ENCODE data around the gene PTPRT.

PTPRT gene

DNA sequence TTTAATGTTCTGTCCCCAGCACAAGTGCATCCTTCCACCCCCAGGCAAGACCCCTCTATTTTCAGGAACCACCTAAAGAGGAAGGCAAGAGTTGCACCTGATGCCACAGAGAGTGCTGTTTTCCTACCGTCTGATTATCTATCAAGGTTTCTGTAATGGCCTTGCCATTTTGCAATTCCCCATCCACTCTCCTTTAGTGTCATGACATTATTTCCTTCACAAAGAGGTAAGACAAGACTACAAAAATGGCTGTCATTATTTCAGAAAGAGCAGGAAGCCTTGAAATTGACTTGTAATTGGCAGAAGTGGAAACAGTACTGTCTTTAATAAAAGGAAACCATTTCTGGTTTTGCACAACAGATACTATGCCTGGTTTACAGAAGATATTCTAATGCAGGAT lies 426.7 kb downstream of the PTPRT start:
- no peak overlapping the region for H3K27ac ChIP-seq (ENCODE audit: insufficient read depth, low read depth, low read length, poor library complexity, severe bottlenecking)
- no peaks in the 10 kb centered on the region for H3K4me1 ChIP-seq (ENCODE audit: control insufficient read depth, insufficient read depth, low read length)
- H3K36me3 ChIP-seq (ENCODE audit: control insufficient read depth, insufficient read depth, low read length) = no peaks in the 10 kb centered on the region
- WGBS, 2 experiments = 95% methylated on average over 1 of the region's 1 CpG
- no peaks in the 10 kb centered on the region for H3K27me3 ChIP-seq (ENCODE audit: control insufficient read depth, insufficient read depth, low read length, poor library complexity, severe bottlenecking)
- no peaks in the 10 kb centered on the region for H3K9me3 ChIP-seq (ENCODE audit: control insufficient read depth, low read length)
- H3K4me3 ChIP-seq (ENCODE audit: insufficient read depth, low read depth, low read length) = no peak overlapping the region

DNA sequence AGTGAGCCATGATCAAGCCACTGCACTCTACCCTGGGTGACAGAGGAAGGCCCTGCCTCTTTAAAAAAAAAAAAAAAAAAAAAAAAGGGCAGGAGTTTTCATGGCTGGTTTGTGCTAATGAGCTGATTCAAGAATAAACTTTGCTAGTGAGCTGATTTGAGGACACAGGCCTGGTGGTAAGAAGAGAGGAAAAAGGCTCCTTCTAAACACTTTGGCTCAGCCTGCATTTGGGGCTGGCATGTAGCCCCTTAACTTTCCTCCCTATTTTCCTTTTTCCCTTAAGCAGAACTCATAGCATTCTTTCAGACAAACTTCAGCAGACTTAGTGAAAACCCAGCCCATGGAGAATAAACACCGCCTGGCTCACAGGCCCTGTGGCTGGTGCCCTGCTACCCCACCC lies 432.7 kb downstream of the PTPRT start:
- Histone ChIP-seq H3K27ac (ENCODE audit: insufficient read depth, low read depth, low read length, poor library complexity, severe bottlenecking) (no peak overlapping the region), H3K9me3 (ENCODE audit: control insufficient read depth, low read length) (no peaks in the 10 kb centered on the region), H3K27me3 (ENCODE audit: control insufficient read depth, insufficient read depth, low read length, poor library complexity, severe bottlenecking) (no peaks in the 10 kb centered on the region), H3K4me1 (ENCODE audit: control insufficient read depth, insufficient read depth, low read length) (no peaks in the 10 kb centered on the region), H3K4me3 (ENCODE audit: insufficient read depth, low read depth, low read length) (no peak overlapping the region), H3K36me3 (ENCODE audit: control insufficient read depth, insufficient read depth, low read length) (no peaks in the 10 kb centered on the region)
- WGBS, 2 experiments = 96 to 100% methylated on average over 1 of the region's 1 CpG

DNA sequence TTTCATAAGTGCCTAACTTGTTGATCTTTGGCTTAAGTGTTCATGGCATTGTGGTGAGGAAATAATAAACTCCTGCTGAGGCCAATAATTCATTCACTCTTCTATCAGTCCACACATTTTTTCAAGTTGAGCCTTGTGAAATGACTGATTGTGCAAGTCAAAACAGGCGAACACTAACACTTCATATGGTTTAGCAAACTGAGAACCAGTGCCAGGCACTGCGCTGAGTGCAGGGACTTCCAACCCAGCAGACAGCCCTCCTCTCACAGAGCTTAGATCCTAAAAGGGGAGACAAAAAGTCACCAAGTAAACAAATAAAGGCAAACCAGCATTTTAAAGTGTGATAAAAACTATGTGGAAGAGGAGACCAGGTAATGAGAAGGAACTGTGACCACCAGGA lies 435.0 kb downstream of the PTPRT start:
- no peaks in the 10 kb centered on the region for H3K36me3 ChIP-seq (ENCODE audit: control insufficient read depth, insufficient read depth, low read length)
- no peaks in the 10 kb centered on the region for H3K9me3 ChIP-seq (ENCODE audit: control insufficient read depth, low read length)
- 94 to 97% methylated on average over 2 of the region's 2 CpGs for whole genome bisulfite sequencing, 2 experiments
- H3K27ac ChIP-seq (ENCODE audit: insufficient read depth, low read depth, low read length, poor library complexity, severe bottlenecking) = no peak overlapping the region
- no peaks in the 10 kb centered on the region for H3K27me3 ChIP-seq (ENCODE audit: control insufficient read depth, insufficient read depth, low read length, poor library complexity, severe bottlenecking)
- no peaks in the 10 kb centered on the region for H3K4me1 ChIP-seq (ENCODE audit: control insufficient read depth, insufficient read depth, low read length)
- H3K4me3 ChIP-seq (ENCODE audit: insufficient read depth, low read depth, low read length) = no peak overlapping the region

DNA sequence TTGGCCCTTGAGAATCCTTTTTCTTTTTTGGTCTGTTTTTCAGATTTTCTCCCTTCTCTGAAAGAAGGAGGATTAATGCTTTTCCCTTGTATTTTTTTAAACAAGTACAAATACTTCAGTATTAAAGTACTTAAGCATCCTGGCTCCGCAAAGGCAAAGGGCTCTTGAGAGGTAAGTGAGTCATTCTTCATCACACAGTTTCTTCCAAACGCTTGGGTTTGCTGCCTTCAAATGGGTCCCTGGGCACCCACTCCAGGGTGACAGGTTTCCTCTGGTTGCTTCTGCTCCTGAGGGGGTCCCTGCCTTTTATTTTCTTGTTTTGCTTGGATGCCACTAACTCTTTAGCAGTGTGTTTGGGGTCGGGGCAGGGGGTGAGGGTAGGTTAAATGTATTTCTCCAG lies 437.1 kb downstream of the PTPRT start:
- no peak overlapping the region for H3K4me3 ChIP-seq (ENCODE audit: insufficient read depth, low read depth, low read length)
- H3K27ac ChIP-seq (ENCODE audit: insufficient read depth, low read depth, low read length, poor library complexity, severe bottlenecking) = no peak overlapping the region
- no peaks in the 10 kb centered on the region for H3K27me3 ChIP-seq (ENCODE audit: control insufficient read depth, insufficient read depth, low read length, poor library complexity, severe bottlenecking)
- H3K4me1 ChIP-seq (ENCODE audit: control insufficient read depth, insufficient read depth, low read length) = no peaks in the 10 kb centered on the region
- 87 to 90% methylated on average over 3 of the region's 3 CpGs for WGBS, 2 experiments
- no peaks in the 10 kb centered on the region for H3K9me3 ChIP-seq (ENCODE audit: control insufficient read depth, low read length)
- H3K36me3 ChIP-seq (ENCODE audit: control insufficient read depth, insufficient read depth, low read length) = no peaks in the 10 kb centered on the region

DNA sequence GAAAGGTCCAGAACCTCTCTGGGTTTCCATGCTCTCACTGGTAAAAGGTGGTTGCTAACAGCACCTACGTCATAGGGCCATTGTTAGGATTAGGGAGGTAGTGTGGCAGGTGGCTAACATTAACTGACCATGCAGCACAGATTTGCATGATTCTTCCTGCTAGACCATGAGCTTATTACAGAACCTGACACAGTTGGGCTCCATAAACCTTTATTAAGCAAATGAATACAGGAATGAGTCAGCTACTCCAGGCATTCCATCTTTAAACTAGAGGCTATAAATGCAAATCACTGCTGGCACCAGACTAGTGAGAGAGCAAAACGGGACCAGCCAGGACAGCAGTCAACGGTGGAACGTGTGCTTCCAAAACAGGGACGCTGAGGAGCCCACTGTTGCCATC lies 440.1 kb downstream of the PTPRT start:
- Histone ChIP-seq H3K27ac (ENCODE audit: insufficient read depth, low read depth, low read length, poor library complexity, severe bottlenecking) (no peak overlapping the region), H3K4me1 (ENCODE audit: control insufficient read depth, insufficient read depth, low read length) (no peaks in the 10 kb centered on the region), H3K9me3 (ENCODE audit: control insufficient read depth, low read length) (no peaks in the 10 kb centered on the region), H3K27me3 (ENCODE audit: control insufficient read depth, insufficient read depth, low read length, poor library complexity, severe bottlenecking) (no peaks in the 10 kb centered on the region), H3K4me3 (ENCODE audit: insufficient read depth, low read depth, low read length) (no peak overlapping the region), H3K36me3 (ENCODE audit: control insufficient read depth, insufficient read depth, low read length) (no peaks in the 10 kb centered on the region)
- WGBS, 2 experiments = 73 to 75% methylated on average over 5 of the region's 5 CpGs

DNA sequence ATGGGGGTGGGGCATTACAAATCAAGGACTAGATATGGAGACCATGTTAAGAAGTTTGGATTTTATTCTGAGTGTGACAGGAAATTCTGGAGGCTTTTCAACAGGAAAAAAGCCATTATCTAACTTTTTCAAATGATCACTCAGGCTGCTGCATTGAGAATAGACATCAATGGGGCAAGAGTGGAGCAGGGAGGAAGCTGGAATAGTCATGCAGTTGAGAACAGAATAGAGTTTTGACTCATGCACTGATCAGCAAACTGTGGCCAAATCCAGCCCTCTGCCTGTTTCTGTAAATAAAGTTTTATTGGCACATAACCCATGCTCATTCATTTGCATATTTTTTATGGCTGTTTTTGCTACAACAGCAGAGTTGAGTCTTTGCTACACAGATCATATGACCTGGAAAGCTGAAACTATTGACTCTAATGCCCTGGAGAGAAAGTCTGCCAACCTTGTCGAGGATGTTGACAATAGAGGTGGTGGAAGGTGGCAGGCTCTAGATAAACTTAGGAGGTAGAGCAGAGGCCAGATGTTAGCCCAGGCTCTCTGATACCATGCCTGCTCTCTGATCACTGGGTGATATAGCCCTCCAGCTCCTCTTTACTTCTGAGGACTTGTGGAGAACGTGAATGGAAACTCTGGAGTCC lies 441.8 kb downstream of the PTPRT start:
- no peaks in the 10 kb centered on the region for H3K27me3 ChIP-seq (ENCODE audit: control insufficient read depth, insufficient read depth, low read length, poor library complexity, severe bottlenecking)
- no peaks in the 10 kb centered on the region for H3K9me3 ChIP-seq (ENCODE audit: control insufficient read depth, low read length)
- H3K4me3 ChIP-seq (ENCODE audit: insufficient read depth, low read depth, low read length) = no peak overlapping the region
- H3K36me3 ChIP-seq (ENCODE audit: control insufficient read depth, insufficient read depth, low read length) = no peaks in the 10 kb centered on the region
- WGBS, 2 experiments = 93% methylated on average over 2 of the region's 2 CpGs
- no peak overlapping the region for H3K27ac ChIP-seq (ENCODE audit: insufficient read depth, low read depth, low read length, poor library complexity, severe bottlenecking)
- no peaks in the 10 kb centered on the region for H3K4me1 ChIP-seq (ENCODE audit: control insufficient read depth, insufficient read depth, low read length)

DNA sequence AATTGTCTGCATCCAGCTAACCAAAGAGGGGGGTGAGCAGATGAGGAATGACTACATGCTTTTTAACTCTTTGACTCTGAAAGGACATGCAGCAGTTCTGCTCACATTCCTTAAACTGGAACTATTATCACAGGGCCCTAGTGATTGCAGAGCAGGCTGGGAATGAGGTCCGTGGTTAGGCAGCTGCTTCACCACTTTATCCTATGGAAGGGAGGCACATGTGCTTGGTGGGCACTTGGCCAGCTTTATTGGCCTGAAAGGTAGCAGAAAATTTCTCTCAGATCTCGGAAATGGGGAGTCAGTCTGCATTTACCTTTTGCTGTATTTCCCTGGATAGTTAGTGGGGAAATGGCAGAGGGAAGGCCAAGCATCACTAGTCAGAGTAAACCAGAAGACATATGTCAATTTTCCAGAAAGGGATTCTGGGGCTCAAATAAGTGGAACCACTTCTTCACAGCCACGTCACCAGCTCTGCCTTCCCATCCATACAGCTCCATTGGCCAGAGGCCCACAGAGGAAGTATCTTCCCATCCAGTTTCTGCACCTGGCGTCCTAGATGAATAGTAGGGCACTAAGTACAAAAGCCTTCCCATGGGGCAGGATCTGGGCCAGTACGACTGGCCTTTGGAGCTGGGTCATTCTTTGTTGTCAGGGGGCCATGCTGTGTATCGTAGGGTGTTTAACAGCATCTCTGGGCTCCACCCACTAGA lies 444.8 kb downstream of the PTPRT start:
- Histone ChIP-seq H3K4me3 (ENCODE audit: insufficient read depth, low read depth, low read length) (no peak overlapping the region), H3K27me3 (ENCODE audit: control insufficient read depth, insufficient read depth, low read length, poor library complexity, severe bottlenecking) (no peaks in the 10 kb centered on the region), H3K27ac (ENCODE audit: insufficient read depth, low read depth, low read length, poor library complexity, severe bottlenecking) (no peak overlapping the region), H3K4me1 (ENCODE audit: control insufficient read depth, insufficient read depth, low read length) (no peaks in the 10 kb centered on the region), H3K9me3 (ENCODE audit: control insufficient read depth, low read length) (no peaks in the 10 kb centered on the region), H3K36me3 (ENCODE audit: control insufficient read depth, insufficient read depth, low read length) (no peaks in the 10 kb centered on the region)
- 88 to 91% methylated on average over 6 of the region's 6 CpGs for WGBS, 2 experiments

DNA sequence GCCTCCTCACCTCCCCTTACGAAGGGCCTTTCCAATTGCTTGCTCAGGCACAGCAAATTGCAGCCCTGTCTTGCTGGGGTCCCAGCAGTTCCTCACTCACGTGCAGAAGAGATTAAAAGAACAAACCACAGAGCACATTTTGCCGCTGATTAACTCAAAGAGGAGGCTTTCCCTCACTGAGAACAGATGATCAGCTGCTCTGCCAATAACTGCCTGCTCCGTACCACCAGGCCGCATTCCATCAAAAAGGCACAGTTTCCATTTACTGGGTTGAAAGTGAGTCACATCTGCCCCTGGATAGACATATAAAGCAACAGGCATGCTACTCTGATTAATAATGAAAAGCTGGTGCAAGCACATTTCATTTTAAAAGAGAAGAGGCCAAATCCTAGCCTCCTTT lies 446.8 kb downstream of the PTPRT start:
- WGBS, 2 experiments = 76 to 81% methylated on average over 5 of the region's 5 CpGs
- Histone ChIP-seq H3K27me3 (ENCODE audit: control insufficient read depth, insufficient read depth, low read length, poor library complexity, severe bottlenecking) (no peaks in the 10 kb centered on the region), H3K36me3 (ENCODE audit: control insufficient read depth, insufficient read depth, low read length) (no peaks in the 10 kb centered on the region), H3K4me1 (ENCODE audit: control insufficient read depth, insufficient read depth, low read length) (no peaks in the 10 kb centered on the region), H3K4me3 (ENCODE audit: insufficient read depth, low read depth, low read length) (no peak overlapping the region), H3K9me3 (ENCODE audit: control insufficient read depth, low read length) (no peaks in the 10 kb centered on the region), H3K27ac (ENCODE audit: insufficient read depth, low read depth, low read length, poor library complexity, severe bottlenecking) (no peak overlapping the region)

DNA sequence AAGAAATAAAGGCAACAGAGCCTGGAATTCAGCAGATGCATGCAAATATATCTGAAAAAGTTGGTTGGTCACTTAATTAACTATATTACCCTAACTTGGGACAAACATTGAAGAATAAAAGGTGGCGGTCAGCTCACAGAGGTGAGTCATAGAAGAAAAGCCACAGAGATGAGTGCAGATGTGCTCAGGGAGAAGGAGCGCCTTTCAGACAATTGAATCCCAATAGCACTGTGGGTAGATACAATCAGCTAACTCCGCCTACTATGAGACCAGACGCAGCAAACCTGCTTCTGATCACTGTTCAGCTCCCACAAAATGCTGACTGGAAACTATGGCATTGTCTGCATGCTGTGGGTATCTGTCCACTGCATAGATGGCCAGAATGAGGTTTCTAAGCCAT lies 447.8 kb downstream of the PTPRT start:
- H3K27ac ChIP-seq (ENCODE audit: insufficient read depth, low read depth, low read length, poor library complexity, severe bottlenecking) = no peak overlapping the region
- WGBS, 2 experiments = 93 to 95% methylated on average over 4 of the region's 4 CpGs
- H3K36me3 ChIP-seq (ENCODE audit: control insufficient read depth, insufficient read depth, low read length) = no peaks in the 10 kb centered on the region

DNA sequence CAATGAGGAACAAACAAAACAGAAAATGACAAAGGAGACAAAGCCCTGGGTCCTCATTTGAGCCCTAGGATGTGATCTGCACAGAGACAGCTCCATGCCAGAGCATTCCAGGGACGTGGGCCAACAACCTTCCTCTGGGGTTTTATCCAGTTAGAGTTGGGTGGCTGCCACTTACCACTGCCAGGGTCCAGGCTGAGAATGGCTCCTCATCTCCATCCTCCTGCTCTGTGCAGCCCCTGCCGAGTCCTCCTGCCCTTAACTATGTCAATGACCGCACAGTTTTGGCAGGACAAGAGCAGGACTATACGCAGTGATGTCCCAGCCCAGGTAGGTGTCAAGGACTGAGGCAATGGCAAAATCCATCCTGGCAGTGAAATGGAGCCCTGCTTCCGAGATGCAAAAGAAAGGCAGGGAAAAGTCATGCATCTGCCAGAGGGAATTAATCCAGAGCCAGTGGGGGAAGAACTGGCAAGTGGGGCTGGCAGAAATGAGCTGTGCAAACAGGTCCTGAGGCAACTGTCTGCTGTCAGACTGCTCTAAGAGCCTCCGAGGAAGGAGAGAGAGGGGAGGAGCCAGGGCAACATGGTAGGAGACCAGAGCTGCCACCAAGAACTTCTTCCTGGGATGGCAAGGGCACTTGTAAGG lies 449.4 kb downstream of the PTPRT start:
- WGBS, 2 experiments = 89 to 93% methylated on average over 6 of the region's 6 CpGs
- H3K9me3 ChIP-seq (ENCODE audit: control insufficient read depth, low read length) = no peaks in the 10 kb centered on the region
- no peak overlapping the region for H3K4me3 ChIP-seq (ENCODE audit: insufficient read depth, low read depth, low read length)
- H3K27me3 ChIP-seq (ENCODE audit: control insufficient read depth, insufficient read depth, low read length, poor library complexity, severe bottlenecking) = no peaks in the 10 kb centered on the region
- no peaks in the 10 kb centered on the region for H3K36me3 ChIP-seq (ENCODE audit: control insufficient read depth, insufficient read depth, low read length)
- H3K4me1 ChIP-seq (ENCODE audit: control insufficient read depth, insufficient read depth, low read length) = no peaks in the 10 kb centered on the region
- H3K27ac ChIP-seq (ENCODE audit: insufficient read depth, low read depth, low read length, poor library complexity, severe bottlenecking) = no peak overlapping the region

More for the DNA sequence above, 447.8 kb downstream of the PTPRT start:
- H3K27me3 ChIP-seq (ENCODE audit: control insufficient read depth, insufficient read depth, low read length, poor library complexity, severe bottlenecking) = no peaks in the 10 kb centered on the region
- no peaks in the 10 kb centered on the region for H3K4me1 ChIP-seq (ENCODE audit: control insufficient read depth, insufficient read depth, low read length)
- no peak overlapping the region for H3K4me3 ChIP-seq (ENCODE audit: insufficient read depth, low read depth, low read length)
- no peaks in the 10 kb centered on the region for H3K9me3 ChIP-seq (ENCODE audit: control insufficient read depth, low read length)
